Myocyte (in vitro differentiated cells): ENCODE data around the gene CBLN3. TPM values are rescaled to one million over a fixed set of nuclear protein-coding genes. Genes with fewer than 3 reads are reported as not detected.
"Not testable (repeated sequence)": the region's sequence is repeated elsewhere in the genome, so short reads cannot be mapped to it uniquely, and the experiment has no call there.

Experiments used
- DNase-seq: peaks from one replicate; pipeline ENCODE4 v3.0.0-alpha.2; 2012; ENCODE audit warnings: low read depth
- total RNA-seq: library from RNA; depleted of rRNA; stranded (reverse); fragments of >200 nt; gene quantifications from 2 replicates; pipeline ENCODE4 v1.2.3, GENCODE V29; 2014

The CBLN3 gene
- total RNA-seq, 1 donor from 2014 or later, result 1.0 TPM

GRCh38 chr14:24406416-24406815 is 23.1 kb downstream of the CBLN3 start:
- DNase-seq, result no peak

GRCh38 chr14:24404814-24405213 is 24.7 kb downstream of the CBLN3 start:
- no peak for DNase-seq

- DNase-seq, result peak; percentile 24
These were observed 26.0 kb downstream of the CBLN3 start for GRCh38 chr14:24403294-24403998.

GRCh38 chr14:24401810-24402702 is 27.4 kb downstream of the CBLN3 start:
- DNase-seq, result no peak

GRCh38 chr14:24399999-24400718 is 29.3 kb downstream of the CBLN3 start:
- no peak for DNase-seq

GRCh38 chr14:24399447-24399822 is 30.0 kb downstream of the CBLN3 start:
- no peak for DNase-seq

- DNase-seq, result no peak
These were observed 30.6 kb downstream of the CBLN3 start, which contains the start of gene NYNRIN for GRCh38 chr14:24398653-24399446. Gene NYNRIN, plus strand, starts transcription at chr14:24399003. Its CDS starts 244 bp downstream, at chr14:24399247.

GRCh38 chr14:24398293-24398652 is 31.2 kb downstream of the CBLN3 start:
- DNase-seq, result no peak

- no peak for DNase-seq
These were observed 31.7 kb downstream of the CBLN3 start for GRCh38 chr14:24397639-24398292.

GRCh38 chr14:24395609-24396582 is 33.6 kb downstream of the CBLN3 start:
- DNase-seq, result peak; percentile 33

GRCh38 chr14:24394275-24394674 is 35.2 kb downstream of the CBLN3 start:
- DNase-seq, result no peak

GRCh38 chr14:24392325-24393091 is 37.0 kb downstream of the CBLN3 start:
- DNase-seq, result no peak

GRCh38 chr14:24390701-24391468 is 38.6 kb downstream of the CBLN3 start:
- no peak for DNase-seq

- no peak for DNase-seq
These were observed 40.1 kb downstream of the CBLN3 start for GRCh38 chr14:24389226-24389848.

GRCh38 chr14:24388474-24389179 is 40.8 kb downstream of the CBLN3 start:
- no peak for DNase-seq

- DNase-seq, result not testable (repeated sequence)
These were observed 41.9 kb downstream of the CBLN3 start for GRCh38 chr14:24387579-24387978.

GRCh38 chr14:24387009-24387345 is 42.5 kb downstream of the CBLN3 start:
- DNase-seq, result no peak
